Upper lobe of left lung (tissue), 4 donors: ENCODE results near the gene GPR17.

Experiments
- CTCF ChIP-seq, 6 experiments: fragments of 450-650 bp in 4 of 6; fragments of 200-600 bp in 2 of 6; sonication (generic) in 2 of 6; IDR thresholded peaks; one replicate each; pipeline ENCODE4 v1.5.1; 2016 to 2019; ENCODE audit warnings: antibody characterized with exemption in 6 of 6
- POLR2A ChIP-seq, 4 donors: fragments of 450-650 bp; IDR thresholded peaks; one replicate each; pipeline ENCODE4 v1.5.1; 2016 to 2017; ENCODE audit warnings: antibody characterized with exemption in 4 of 4, mild to moderate bottlenecking in 2 of 4

DNA sequence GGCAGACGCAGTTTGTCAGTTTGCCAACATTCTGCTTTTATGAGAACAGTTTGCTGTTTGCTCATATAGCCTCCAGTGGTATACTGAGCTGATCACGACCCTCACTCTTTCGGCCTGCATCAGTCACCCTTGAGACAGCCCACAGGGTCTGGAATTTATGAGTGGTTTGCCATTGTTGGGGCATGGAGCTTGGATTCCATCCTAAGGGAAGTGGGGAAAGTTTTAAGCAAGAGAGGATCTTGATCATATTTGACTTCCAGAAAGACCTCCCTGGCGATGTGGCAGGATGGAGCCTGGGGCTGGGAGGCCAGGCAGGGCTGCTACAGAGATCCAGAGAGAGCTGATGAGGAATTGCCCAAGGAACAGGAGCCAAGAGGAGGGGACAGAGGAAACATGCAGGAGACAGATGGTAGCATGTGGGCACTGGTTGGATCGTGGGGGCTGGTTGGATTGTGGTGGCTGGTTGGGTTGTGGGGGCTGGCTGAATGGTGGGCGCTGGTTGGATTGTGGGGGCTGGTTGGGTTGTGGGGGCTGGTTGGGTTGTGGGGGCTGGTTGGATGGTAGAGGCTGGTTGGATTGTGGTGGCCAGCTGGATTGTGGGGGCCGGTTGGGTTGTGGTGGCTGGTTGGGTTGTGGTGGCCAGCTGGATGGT lies 27.3 kb upstream of the GPR17 start:
- no peak for TF ChIP-seq CTCF (IDR thresholded peaks at IDR 0.05)
- no peak for TF ChIP-seq POLR2A (IDR thresholded peaks at IDR 0.05)
